ENCODE results near the gene TGFB1I1.

Gene TGFB1I1

GRCh38 chr16:31452631-31453106 lies 19.3 kb upstream of the TGFB1I1 start:
- DNase-seq (ENCODE audit: low read depth in 2 of 2), result peak; percentile 65 to 66

GRCh38 chr16:31453255-31454204 lies 18.4 kb upstream of the TGFB1I1 start:
- no peak for DNase-seq (ENCODE audit: low read depth in 2 of 2)

GRCh38 chr16:31455601-31456314 lies 16.2 kb upstream of the TGFB1I1 start:
- no peak for DNase-seq (ENCODE audit: low read depth in 2 of 2)

DNA sequence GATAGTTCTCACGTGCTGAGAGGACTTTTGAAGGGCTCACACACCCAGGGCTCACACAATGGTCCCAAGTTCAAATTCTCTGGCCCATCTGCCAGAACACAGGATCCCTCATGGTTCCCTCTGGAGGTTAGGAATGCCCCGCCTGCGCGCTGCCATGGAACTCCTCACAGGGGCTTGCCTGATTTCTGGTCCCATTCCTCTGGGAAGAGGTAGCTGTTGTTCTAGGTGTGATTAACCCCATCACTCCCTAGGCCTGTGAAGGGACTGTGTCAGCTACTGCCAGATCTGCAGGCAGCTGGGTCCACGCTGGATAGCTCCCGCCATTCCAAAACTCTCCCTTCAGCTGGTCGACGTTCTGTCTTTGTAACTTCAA lies 15.0 kb upstream of the TGFB1I1 start:
- DNase-seq (ENCODE audit: low read depth in 2 of 2), result no peak

GRCh38 chr16:31458073-31458843 lies 13.7 kb upstream of the TGFB1I1 start:
- DNase-seq (ENCODE audit: low read depth in 2 of 2), result no peak

DNA sequence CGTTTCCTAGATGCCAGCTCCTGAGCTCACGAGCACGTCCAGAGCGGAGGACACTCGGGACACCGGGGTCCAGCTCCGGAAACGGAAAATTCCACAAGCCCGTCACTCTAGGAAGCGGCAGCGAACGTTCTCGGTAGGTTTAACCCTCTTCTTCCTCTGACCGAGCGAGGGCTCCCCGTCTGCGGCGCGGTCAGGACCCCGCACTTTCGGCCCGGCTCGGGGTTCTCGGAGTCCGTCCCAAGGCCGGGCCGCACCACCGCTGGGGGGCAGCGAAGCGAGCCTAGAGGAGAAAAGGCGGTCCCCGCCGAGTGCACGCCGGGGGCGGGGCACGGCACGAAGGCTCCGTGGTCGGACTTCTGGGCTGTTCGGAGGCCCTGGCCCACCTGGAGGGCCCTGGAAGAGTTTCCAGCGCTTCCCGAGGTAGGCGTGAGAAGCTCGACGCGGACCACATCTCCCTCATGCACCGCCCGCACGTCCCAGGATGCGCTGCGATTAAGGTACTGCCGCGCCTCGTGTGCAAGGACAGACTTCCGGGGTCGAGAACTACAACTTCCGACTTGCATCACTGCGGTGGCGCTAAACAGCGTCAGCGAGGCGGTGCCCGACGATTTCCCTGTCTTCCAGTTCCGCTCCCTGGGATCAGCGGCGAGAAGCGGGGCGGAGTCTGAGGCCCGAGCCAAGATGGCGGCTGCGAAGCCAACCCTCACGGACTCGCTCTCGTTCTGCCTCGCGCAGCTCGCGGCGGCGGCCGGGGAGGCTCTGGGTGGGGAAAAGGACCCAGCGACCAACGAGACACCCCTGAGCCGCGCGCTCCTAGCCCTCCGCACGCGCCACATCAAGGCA lies 12.9 kb upstream of the TGFB1I1 start, which contains the start of gene ARMC5:
TSS of gene ARMC5 (plus strand) at position 658 of the 843 bp plus-strand sequence. CDS start at position 682, 24 bp downstream.
- peak; percentile 93 to 94 for DNase-seq (ENCODE audit: low read depth in 2 of 2)

DNA sequence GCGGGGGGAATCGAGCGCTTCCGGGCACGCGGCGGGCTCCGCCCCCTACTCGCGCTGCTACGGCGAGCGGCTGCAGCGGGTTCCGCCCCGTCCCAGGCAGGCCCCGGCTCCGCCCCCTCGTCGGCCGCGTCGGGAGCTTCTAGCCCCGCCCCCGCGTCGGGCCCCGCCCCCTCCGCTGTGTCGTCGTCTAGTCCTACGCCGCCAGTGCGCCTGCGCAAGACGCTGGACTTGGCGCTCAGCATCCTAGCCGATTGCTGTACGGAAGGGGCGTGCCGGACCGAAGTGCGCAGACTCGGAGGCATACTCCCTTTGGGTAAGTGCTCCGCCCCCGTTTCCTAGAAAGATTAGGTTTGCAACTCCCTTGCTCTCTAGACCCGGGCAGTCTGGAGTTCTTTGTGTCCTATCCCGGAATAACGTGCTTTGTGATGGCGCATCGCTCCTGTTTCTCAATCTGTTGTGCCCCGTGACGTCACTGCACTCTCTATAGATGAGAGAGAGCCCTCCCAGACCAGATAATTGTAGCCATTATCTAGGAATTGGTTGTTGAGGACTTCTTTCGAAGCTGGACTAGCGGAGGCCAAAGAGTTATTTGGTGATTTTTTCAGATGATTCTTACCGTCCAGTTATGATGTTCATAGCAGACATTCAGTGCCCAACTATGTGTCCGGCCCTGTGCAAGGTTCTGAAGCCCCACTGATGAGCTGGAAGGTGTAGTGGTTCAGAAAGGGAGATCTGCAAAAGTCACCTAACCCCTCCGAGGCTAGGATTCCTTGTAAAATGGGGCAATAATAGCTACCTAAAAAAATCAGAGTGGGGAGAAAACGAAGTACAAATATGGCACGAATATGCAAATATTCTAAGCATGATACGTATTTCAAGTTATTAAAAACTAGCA lies 12.0 kb upstream of the TGFB1I1 start:
- peak; percentile 97 for DNase-seq (ENCODE audit: low read depth in 2 of 2)

DNA sequence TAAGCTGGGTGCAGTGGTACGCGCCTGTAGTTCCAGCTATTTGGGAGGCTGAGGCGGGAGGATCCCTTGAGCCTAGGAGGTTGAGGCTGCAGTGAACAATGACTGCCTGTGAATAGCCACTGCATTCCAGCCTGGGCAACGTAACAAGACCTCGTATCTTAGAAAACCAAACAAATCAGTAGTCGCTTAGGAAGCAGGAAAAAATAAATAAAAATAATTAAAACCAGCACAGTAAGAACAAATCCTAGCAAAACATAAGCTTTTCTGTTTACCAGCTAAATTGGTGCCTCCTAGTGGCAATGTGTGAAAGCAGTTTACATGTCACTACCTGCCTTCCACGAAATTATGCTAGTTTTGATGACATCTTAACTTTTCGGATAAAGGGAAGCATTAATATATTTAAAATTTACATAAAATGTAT lies 11.4 kb upstream of the TGFB1I1 start:
- DNase-seq (ENCODE audit: low read depth in 2 of 2), result no peak

- DNase-seq (ENCODE audit: low read depth in 2 of 2), result no peak
Measured at GRCh38 chr16:31461201-31461920, 10.6 kb upstream of the TGFB1I1 start.

DNA sequence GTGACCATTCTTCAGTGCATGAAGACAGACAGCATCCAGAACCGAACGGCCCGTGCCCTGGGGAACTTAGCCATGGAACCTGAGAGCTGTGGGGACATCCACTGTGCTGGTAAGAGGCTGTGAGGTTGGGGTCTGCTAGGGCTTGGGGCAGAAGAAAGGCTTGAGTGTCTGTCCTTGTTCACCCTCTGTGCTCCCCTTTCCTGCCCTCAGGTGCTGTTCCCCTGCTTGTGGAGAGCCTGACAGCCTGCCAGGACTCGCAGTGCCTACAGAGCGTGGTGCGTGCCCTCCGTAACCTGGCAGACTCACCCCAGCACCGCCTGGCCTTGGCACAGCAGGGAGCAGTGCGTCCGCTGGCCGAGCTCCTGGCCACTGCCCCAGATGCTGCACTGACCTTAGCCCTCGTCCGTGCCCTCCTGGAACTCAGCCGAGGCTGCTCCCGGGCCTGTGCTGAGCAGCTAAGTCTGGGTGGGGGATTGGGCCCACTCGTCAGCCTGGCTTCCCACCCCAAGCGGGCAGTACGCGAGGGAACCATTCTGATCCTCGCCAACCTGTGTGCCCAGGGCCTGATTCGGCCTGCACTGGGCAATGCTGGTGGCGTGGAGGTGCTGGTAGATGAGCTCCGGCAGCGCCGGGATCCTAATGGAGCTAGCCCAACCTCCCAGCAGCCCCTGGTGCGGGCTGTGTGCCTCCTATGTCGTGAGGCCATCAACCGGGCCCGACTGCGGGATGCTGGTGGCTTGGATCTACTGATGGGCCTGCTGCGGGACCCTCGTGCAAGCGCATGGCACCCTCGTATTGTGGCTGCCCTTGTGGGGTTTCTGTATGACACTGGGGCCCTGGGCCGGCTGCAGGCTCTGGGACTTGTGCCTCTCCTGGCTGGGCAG lies 9.8 kb upstream of the TGFB1I1 start:
- DNase-seq (ENCODE audit: low read depth in 2 of 2), result no peak

GRCh38 chr16:31464348-31464769 lies 7.6 kb upstream of the TGFB1I1 start:
- no peak for DNase-seq (ENCODE audit: low read depth in 2 of 2)

GRCh38 chr16:31464781-31465260 lies 7.1 kb upstream of the TGFB1I1 start:
- DNase-seq (ENCODE audit: low read depth in 2 of 2), result no peak

- no peak for DNase-seq (ENCODE audit: low read depth in 2 of 2)
Measured at GRCh38 chr16:31465788-31466370, 6.1 kb upstream of the TGFB1I1 start.

DNA sequence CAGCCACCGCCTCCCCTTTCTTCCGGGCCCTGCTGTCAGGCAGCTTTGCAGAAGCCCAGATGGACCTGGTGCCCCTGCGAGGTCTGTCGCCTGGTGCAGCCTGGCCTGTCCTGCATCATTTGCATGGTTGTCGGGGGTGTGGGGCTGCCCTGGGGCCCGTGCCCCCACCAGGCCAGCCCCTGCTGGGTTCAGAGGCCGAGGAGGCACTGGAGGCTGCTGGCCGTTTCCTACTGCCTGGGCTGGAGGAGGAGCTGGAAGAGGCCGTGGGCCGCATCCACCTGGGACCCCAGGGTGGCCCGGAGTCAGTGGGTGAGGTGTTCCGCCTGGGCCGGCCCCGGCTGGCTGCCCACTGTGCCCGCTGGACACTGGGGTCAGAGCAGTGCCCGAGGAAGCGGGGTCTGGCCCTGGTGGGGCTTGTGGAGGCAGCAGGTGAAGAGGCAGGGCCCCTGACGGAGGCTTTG lies 5.5 kb upstream of the TGFB1I1 start:
- DNase-seq (ENCODE audit: low read depth in 2 of 2), result no peak

- DNase-seq (ENCODE audit: low read depth in 2 of 2), result no peak
Measured at GRCh38 chr16:31467151-31467773, 4.7 kb upstream of the TGFB1I1 start.

- no peak for DNase-seq (ENCODE audit: low read depth in 2 of 2)
Measured at GRCh38 chr16:31467858-31468257, 4.1 kb upstream of the TGFB1I1 start.

DNA sequence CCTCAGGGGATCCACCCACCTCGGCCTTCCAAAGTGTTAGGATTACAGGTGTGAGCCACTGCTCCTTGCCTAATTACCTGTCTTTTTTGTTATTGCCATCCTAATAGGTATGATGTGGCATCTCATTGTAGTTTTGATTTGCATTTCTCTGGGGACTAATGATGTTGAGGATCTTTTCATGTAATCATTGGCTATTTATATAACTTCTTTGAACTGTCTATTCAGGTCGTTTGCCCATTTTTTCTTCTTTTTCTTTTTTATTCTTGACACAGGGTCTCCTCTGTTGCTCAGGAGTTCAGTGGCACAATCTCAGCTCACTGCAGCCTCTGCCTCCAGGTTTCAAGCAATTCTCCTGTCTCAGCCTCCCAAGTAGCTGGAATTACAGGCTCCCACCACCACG lies 1.3 kb upstream of the TGFB1I1 start:
- no peak for DNase-seq (ENCODE audit: low read depth in 2 of 2)

Data from fibroblast of skin of left biceps (primary cell).